PC-9 (cell line): ENCODE results near the gene MYO1E.

Experiments used
- EZH2 ChIP-seq: fragments of 200-600 bp; sonication (generic); IDR thresholded peaks from 2 replicates; pipeline ENCODE4 v1.8.0; 2017; ENCODE audit warnings: antibody characterized with exemption, low read depth
- TF ChIP-seq, protein P1 (sequence below): fragments of 200-600 bp; sonication (generic); conservative IDR thresholded peaks from 2 replicates; pipeline ENCODE4 v1.6.1; 2017; ENCODE audit warnings: mixed run types, antibody characterized with exemption, mild to moderate bottlenecking, moderate library complexity

- TF ChIP-seq, protein P1, sequence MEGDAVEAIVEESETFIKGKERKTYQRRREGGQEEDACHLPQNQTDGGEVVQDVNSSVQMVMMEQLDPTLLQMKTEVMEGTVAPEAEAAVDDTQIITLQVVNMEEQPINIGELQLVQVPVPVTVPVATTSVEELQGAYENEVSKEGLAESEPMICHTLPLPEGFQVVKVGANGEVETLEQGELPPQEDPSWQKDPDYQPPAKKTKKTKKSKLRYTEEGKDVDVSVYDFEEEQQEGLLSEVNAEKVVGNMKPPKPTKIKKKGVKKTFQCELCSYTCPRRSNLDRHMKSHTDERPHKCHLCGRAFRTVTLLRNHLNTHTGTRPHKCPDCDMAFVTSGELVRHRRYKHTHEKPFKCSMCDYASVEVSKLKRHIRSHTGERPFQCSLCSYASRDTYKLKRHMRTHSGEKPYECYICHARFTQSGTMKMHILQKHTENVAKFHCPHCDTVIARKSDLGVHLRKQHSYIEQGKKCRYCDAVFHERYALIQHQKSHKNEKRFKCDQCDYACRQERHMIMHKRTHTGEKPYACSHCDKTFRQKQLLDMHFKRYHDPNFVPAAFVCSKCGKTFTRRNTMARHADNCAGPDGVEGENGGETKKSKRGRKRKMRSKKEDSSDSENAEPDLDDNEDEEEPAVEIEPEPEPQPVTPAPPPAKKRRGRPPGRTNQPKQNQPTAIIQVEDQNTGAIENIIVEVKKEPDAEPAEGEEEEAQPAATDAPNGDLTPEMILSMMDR, result no peak
- TF ChIP-seq EZH2, result no peak
These were observed 93.6 kb downstream of the MYO1E start for GRCh38 chr15:59279023-59279422.
